WTC11 (cell line): ENCODE data around the gene BCAP29. TPM values are rescaled to one million over a fixed set of nuclear protein-coding genes. Genes with fewer than 3 reads are reported as not detected.

Source experiments
- ATAC-seq: fragments of 200-7000 bp; cut with Tn5 transposase; 2 replicates; pipeline ENCODE4 v1.10.0; 2021; ENCODE audit warnings: mild to moderate bottlenecking, moderate library complexity
- CTCF ChIA-PET: fragments of 300-600 bp; sonication (Branson Sonifier 250); formaldehyde crosslinking; loops from one replicate; lab custom pipeline; 2021; ENCODE audit warnings: antibody characterized with exemption; lab: Charles Lee
- POLR2A ChIA-PET: fragments of 350-600 bp; sonication (Branson Sonifier 250); formaldehyde crosslinking; loops from one replicate; lab custom pipeline; 2021; ENCODE audit warnings: antibody characterized with exemption; lab: Charles Lee
- DNase-seq: peaks from one replicate; pipeline ENCODE4 v3.0.0; 2021; ENCODE audit warnings: low spot score
- H3K27ac Mint-ChIP-seq: 2 replicates; pipeline ENCODE4 v1.8.0; 2021; ENCODE audit warnings: mixed read lengths
- H3K27me3 Mint-ChIP-seq: 2 replicates; pipeline ENCODE4 v1.8.0; 2021; ENCODE audit warnings: low read depth, mild to moderate bottlenecking, moderate library complexity, mixed read lengths
- H3K36me3 Mint-ChIP-seq: 2 replicates; pipeline ENCODE4 v1.8.0; 2021; ENCODE audit warnings: mixed read lengths
- H3K4me1 Mint-ChIP-seq: 2 replicates; pipeline ENCODE4 v1.8.0; 2022; ENCODE audit warnings: mixed read lengths
- H3K4me3 Mint-ChIP-seq: 2 replicates; pipeline ENCODE4 v1.8.0; 2021; ENCODE audit warnings: mild to moderate bottlenecking, moderate library complexity, mixed read lengths
- H3K9me3 Mint-ChIP-seq: 2 replicates; pipeline ENCODE4 v1.8.0; 2021; ENCODE audit warnings: mixed read lengths
- AFF4 ChIP-seq: sonication (generic); formaldehyde crosslinking; IDR thresholded peaks from 2 replicates; pipeline ENCODE4 v1.8.1; 2023; ENCODE audit warnings: mild to moderate bottlenecking, missing genetic modification reagents, borderline replicate concordance
- ARID4B ChIP-seq: sonication (generic); formaldehyde crosslinking; IDR thresholded peaks from 2 replicates; pipeline ENCODE4 v1.8.0; 2023; ENCODE audit warnings: missing genetic modification reagents, mild to moderate bottlenecking, borderline replicate concordance
- ATF1 ChIP-seq: sonication (generic); formaldehyde crosslinking; IDR thresholded peaks from 2 replicates; pipeline ENCODE4 v1.8.1; 2023; ENCODE audit warnings: mild to moderate bottlenecking, moderate library complexity, missing genetic modification reagents
- ATF2 ChIP-seq: sonication (generic); formaldehyde crosslinking; IDR thresholded peaks from 2 replicates; pipeline ENCODE4 v1.8.1; 2022; ENCODE audit warnings: low read depth, missing genetic modification reagents, borderline replicate concordance
- CBFB ChIP-seq: sonication (generic); formaldehyde crosslinking; IDR thresholded peaks from 2 replicates; pipeline ENCODE4 v1.8.1; 2022; ENCODE audit warnings: mild to moderate bottlenecking, low read depth, missing genetic modification reagents
- CREM ChIP-seq: sonication (generic); formaldehyde crosslinking; IDR thresholded peaks from 2 replicates; pipeline ENCODE4 v1.8.1; 2022; ENCODE audit warnings: mild to moderate bottlenecking, missing genetic modification reagents, moderate library complexity
- GRHL2 ChIP-seq: fragments of 250-450 bp; sonication (Bioruptor Pico); IDR thresholded peaks from 2 replicates; pipeline ENCODE4 v1.8.0; 2022; ENCODE audit warnings: mild to moderate bottlenecking, moderate library complexity; ENCODE audit not compliant: insufficient replicate concordance, severe bottlenecking
- NR2C2 ChIP-seq: sonication (generic); formaldehyde crosslinking; IDR thresholded peaks from 2 replicates; pipeline ENCODE4 v1.8.0; 2022; ENCODE audit warnings: mild to moderate bottlenecking, missing genetic modification reagents
- NR3C1 ChIP-seq: sonication (generic); formaldehyde crosslinking; conservative IDR thresholded peaks from 2 replicates; pipeline ENCODE4 v1.8.1; 2023; ENCODE audit warnings: low read depth, mild to moderate bottlenecking, missing genetic modification reagents
- ZNF423 ChIP-seq: fragments of 250-450 bp; sonication (Bioruptor Pico); IDR thresholded peaks from 2 replicates; pipeline ENCODE4 v2.1.2; 2022; ENCODE audit warnings: mild to moderate bottlenecking, moderate library complexity
- ZNF425 ChIP-seq: fragments of 250-450 bp; sonication (Bioruptor Pico); conservative IDR thresholded peaks from 2 replicates; pipeline ENCODE4 v1.9.0; 2021; ENCODE audit warnings: mild to moderate bottlenecking
- ZNF532 ChIP-seq: fragments of 250-450 bp; sonication (Bioruptor Pico); IDR thresholded peaks from 2 replicates; pipeline ENCODE4 v1.9.0; 2021; ENCODE audit warnings: mild to moderate bottlenecking, borderline replicate concordance
- ZSCAN18 ChIP-seq: fragments of 250-450 bp; sonication (Bioruptor Pico); IDR thresholded peaks from 2 replicates; pipeline ENCODE4 v2.1.2; 2022; ENCODE audit warnings: mild to moderate bottlenecking, moderate library complexity
- total RNA-seq: library from RNA; stranded (reverse); gene quantifications from 3 replicates; pipeline ENCODE4 v1.2.3, GENCODE V29; 2021

The BCAP29 gene
- total RNA-seq, 1 experiment from 2014 or later = 14.5 TPM

GRCh38 chr7:107588529-107589130 is 8.6 kb downstream of the BCAP29 start (continued):
- TF ChIP-seq ZNF425 (CRISPR knock-in tag) (no peak), ZNF532 (CRISPR knock-in tag) (no peak), ATF2 (no peak), CBFB (no peak), AFF4 (CRISPR knock-in tag) (no peak)

GRCh38 chr7:107591421-107591820 is 11.4 kb downstream of the BCAP29 start:
- DNase-seq = no peak
- CTCF ChIA-PET = no interaction called here
- no peaks in the 10 kb centered on the region for H3K4me1 Mint-ChIP-seq
- H3K36me3 Mint-ChIP-seq = peaks cover 15% of the 10 kb centered on the region
- H3K9me3 Mint-ChIP-seq = peaks cover 6% of the 10 kb centered on the region
- H3K27ac Mint-ChIP-seq = no peak overlapping the region
- POLR2A ChIA-PET = no interaction called here
- H3K27me3 Mint-ChIP-seq = no peaks in the 10 kb centered on the region
- no peak overlapping the region for H3K4me3 Mint-ChIP-seq
- TF ChIP-seq ATF1 (no peak), ZSCAN18 (CRISPR knock-in tag) (no peak), ARID4B (CRISPR knock-in tag) (no peak), ZNF423 (CRISPR knock-in tag) (no peak), CREM (no peak), GRHL2 (CRISPR knock-in tag) (no peak), NR3C1 (no peak), NR2C2 (no peak), CBFB (no peak)
- TF ChIP-seq, all 79 proteins: peak for 0
- ATAC-seq = no peak
